PFSK-1 (cell line): ENCODE data around the gene GPRC5D. TPM values are rescaled to one million over a fixed set of nuclear protein-coding genes. Genes with fewer than 3 reads are reported as not detected.

Experiments used
- FOXP2 ChIP-seq: optimal IDR thresholded peaks from 2 replicates; pipeline ENCODE3; 2011; ENCODE audit warnings: borderline replicate concordance, control low read depth, inconsistent platforms; ENCODE audit not compliant: insufficient read depth; ENCODE audit errors: extremely low read length, extremely low read depth
- POLR2AphosphoS5 ChIP-seq: IDR thresholded peaks from 2 replicates; pipeline ENCODE4 v1.6.1; 2012; ENCODE audit warnings: low read depth, mild to moderate bottlenecking, control low read depth, low read length, moderate library complexity
- REST ChIP-seq, 2 experiments: IDR thresholded peaks; 2 replicates each; pipeline versions ENCODE4 v1.6.1 to v1.8.0; 2011 to 2012; ENCODE audit warnings: low read depth in 2 of 2, low read length in 2 of 2, control low read depth in 1 of 2, inconsistent platforms in 1 of 2, mild to moderate bottlenecking in 1 of 2, moderate library complexity in 1 of 2; ENCODE audit not compliant: insufficient read depth in 1 of 2
- SIN3A ChIP-seq: IDR thresholded peaks from 2 replicates; pipeline ENCODE4 v1.6.1; 2012; ENCODE audit warnings: mild to moderate bottlenecking, low read length, moderate library complexity, borderline replicate concordance; ENCODE audit not compliant: insufficient read depth
- TAF1 ChIP-seq: IDR thresholded peaks from 2 replicates; pipeline ENCODE4 v1.6.1; 2012; ENCODE audit warnings: low read length, control low read depth, borderline replicate concordance; ENCODE audit not compliant: insufficient read depth
- polyA plus RNA-seq: library from polyadenylated mRNA; unstranded; fragments of >200 nt; gene quantifications from one replicate; pipeline ENCODE4 v1.2.1, GENCODE V29; 2012; ENCODE audit warnings: low read depth, missing spikeins; ENCODE audit not compliant: insufficient read length

GPRC5D gene
- not detected for polyA plus RNA-seq

- TF ChIP-seq SIN3A (no peak), TAF1 (no peak), POLR2AphosphoS5 (no peak)
Observed at GRCh38 chr12:12952036-12952435, at the start of gene GPRC5D. Gene GPRC5D (minus strand): TSS chr12:12952170. CDS start chr12:12950384, 1,786 bp downstream.

- no peak for TF ChIP-seq TAF1
- TF ChIP-seq REST (IDR thresholded peaks at IDR 0.05; ENCODE audit: insufficient read depth in 1 of 2, low read depth in 2 of 2, low read length in 2 of 2): no peak
- TF ChIP-seq FOXP2: no peak
Observed at GRCh38 chr12:13001775-13002040, 49.7 kb upstream of the GPRC5D start.

GRCh38 chr12:13000925-13001774 lies 49.2 kb upstream of the GPRC5D start:
- 0 out of 2 replicates have a peak, but pooled peaks have one; percentile 3 for TF ChIP-seq SIN3A
- TF ChIP-seq TAF1: no peak
- no peak for TF ChIP-seq POLR2AphosphoS5
- no peak for TF ChIP-seq FOXP2

- no peak for TF ChIP-seq FOXP2
Observed at GRCh38 chr12:13000616-13000924, 48.6 kb upstream of the GPRC5D start.

GRCh38 chr12:12999959-13000615 lies 48.1 kb upstream of the GPRC5D start, which contains the start of gene HEBP1:
Gene HEBP1 (minus strand): TSS chr12:13000265. CDS start chr12:13000114, 151 bp downstream.
- TF ChIP-seq POLR2AphosphoS5 (peak; percentile 91), REST (IDR thresholded peaks at IDR 0.05; ENCODE audit: insufficient read depth in 1 of 2, low read depth in 2 of 2, low read length in 2 of 2) (no peak), TAF1 (peak; percentile 68; the same call in 1 of the 2 replicates)

GRCh38 chr12:12999271-12999958 lies 47.4 kb upstream of the GPRC5D start:
- TF ChIP-seq TAF1: no peak
- no peak for TF ChIP-seq FOXP2
- TF ChIP-seq SIN3A: no peak
- TF ChIP-seq REST (IDR thresholded peaks at IDR 0.05; ENCODE audit: insufficient read depth in 1 of 2, low read depth in 2 of 2, low read length in 2 of 2): no peak
- no peak for TF ChIP-seq POLR2AphosphoS5
